ENCODE measurements around the gene LST1.

GRCh38 chr6:31621320-31621939 is 35.4 kb downstream of the LST1 start:
- no peak for TF ChIP-seq POLR2A (IDR thresholded peaks at IDR 0.05)
- no peak for TF ChIP-seq CTCF (IDR thresholded peaks at IDR 0.05)
